Cardiac septum (tissue), 1 donor: ENCODE results near the gene PDE6A. TPM values are rescaled to one million over a fixed set of nuclear protein-coding genes. Genes with fewer than 3 reads are reported as not detected.
"Not testable (repeated sequence)": the region's sequence is repeated elsewhere in the genome, so short reads cannot be mapped to it uniquely, and the experiment has no call there.

Experiments
- DNase-seq: peaks from one replicate; pipeline ENCODE4 v3.0.0-alpha.2; 2020; ENCODE audit warnings: low spot score
- intact Hi-C: fragments of 100-400 bp; cut with DNase I; formaldehyde crosslinking; loops from one replicate; pipeline ENCODE4 v1.14.0; 2022
- total RNA-seq: library from RNA; stranded (reverse); fragmentation: NEBNext Ultra II Directional; extraction: Animal tissue kit (Norgen Biotek cat#: 25700); gene quantifications from one replicate; pipeline ENCODE4 v1.2.1, GENCODE V29; 2021
- donor health status: DM: no; HTN: no; CAD: no.

The PDE6A gene
- total RNA-seq, 1 donor from 2014 or later: 0.13 TPM

DNA sequence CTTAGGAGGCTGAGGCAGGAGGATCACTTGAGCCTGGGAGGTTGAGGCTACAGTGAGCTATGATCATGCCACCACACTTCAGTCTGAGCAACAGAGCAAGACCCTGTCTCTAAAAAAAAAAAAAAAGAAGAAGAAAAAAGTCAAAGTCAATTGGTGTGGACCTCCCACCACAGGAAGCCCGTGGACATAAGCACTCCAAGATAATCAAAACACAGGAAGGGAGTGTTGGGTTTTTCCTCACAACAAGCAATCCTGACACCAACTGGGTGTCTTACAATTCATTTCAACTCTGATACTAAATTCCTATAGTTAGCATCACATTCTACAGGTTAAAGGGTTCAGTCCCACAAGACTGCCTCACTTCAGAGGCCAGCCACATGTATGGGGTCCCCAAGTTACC, 70.7 kb downstream of the PDE6A start:
- no peak for DNase-seq
- intact Hi-C loops: no loop called here

DNA sequence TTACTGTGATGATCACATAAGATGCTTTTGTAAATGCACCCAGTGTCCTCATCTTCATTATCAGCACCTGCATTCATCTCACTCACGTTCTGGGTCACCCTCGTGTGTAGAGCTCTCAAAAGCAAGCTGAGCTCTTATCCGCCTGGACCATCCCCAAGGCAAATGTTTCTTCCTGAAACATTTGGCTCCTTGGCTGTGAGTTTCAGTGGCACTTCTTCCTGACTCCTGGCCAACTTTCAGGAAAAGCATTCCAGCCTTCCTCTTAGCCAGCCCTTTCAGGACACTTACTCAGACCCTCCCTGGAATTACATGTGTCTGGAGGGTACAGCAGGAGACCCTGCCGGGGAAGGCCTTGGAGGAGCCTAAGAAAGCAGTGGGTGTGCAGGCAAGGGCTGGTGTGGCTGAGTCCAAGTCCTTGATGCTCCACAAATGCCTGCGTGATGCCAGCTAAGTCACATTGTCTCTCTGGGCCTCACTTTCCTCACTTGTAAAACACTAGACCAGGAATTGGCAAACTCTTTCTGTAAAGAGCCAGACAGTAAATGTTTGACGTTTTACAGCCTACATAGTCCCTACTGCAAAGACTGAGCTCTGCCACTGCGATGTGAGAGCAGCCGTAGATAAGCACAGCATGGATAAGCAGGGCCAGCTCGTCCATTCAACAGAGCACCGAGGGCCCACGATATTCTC, 72.1 kb downstream of the PDE6A start:
- DNase-seq: no peak
- intact Hi-C loops: no loop called here

DNA sequence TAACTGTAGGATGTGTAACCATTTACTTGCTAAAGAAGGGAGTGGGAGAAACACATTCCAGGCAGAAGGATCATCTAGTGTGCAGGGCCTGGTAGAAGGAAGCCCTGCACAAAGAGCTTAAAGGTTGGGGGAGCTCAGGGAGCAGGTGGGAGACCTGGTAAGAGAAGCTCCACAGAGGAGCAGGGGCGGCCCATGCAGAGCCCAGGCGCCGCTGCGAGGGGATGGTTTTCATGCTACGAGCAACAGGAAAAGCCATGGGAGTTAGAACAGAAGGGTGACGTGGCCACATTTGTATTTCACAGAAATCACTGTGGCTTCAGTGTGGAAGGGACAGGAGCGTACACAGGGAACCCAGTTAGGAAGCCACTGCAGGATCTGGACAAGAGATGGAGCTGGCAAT, 73.1 kb downstream of the PDE6A start:
- intact Hi-C loops: no loop called here
- no peak for DNase-seq

DNA sequence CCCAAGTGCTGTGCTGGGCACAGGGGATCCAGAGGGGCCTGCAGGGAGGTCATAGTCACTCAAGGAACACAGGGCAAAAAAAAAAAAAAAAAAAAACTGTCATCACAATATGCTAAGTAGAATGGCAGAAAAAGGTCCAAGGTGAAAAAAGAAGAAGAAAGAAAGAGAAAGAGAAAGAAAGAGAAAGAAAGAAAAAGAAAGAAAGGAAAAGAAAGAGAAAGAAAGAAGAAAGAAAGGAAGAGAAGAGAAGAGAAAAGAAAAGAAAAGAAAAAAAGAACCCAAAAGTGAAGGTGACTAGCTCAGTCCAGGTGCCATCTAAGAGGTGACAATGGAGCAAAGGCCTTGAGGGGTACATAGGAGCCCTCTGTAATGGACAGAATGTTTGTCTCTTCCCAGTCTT, 73.9 kb downstream of the PDE6A start:
- intact Hi-C loops: no loop called here
- DNase-seq: no peak

DNA sequence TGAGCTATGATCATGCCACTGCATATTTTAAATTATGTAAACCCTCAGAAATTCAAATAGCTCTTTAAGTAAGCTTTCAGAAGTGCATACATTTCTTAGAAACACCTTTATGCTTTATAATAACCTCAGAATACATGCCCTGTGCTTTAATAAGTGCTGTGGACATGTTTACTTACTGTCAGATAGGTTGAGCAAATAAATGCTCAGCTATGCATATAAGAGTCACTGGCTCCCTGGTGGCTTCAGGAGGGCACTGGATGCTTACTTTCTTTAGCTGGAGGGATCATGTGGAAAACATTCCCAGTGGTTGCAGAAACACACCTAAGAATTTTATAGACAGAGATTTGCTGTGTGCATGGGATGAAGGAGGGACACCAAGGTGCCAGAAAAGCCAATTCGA, 74.4 kb downstream of the PDE6A start:
- no peak for DNase-seq
- intact Hi-C loops: no loop called here

DNA sequence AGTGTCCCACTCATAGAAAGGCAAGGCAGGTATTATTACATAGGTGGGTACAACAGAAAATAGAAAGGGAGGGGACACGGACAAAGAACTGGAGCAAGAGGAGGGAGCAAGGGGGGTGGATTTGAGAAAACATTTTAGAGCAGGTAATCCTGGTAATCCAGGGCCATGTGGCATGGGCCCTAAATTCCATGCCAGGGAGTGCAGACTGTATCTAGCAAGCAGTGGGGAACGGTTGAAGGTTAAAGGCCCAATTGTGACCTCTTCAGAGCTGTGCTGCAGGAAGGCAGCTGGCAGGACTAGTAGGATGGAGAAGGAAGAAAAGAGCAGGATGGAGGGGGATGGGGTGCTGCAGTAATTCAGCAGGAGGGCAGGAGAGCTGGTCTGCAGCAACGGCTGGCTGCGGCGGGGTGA, 75.2 kb downstream of the PDE6A start:
- DNase-seq: no peak
- intact Hi-C loops: no loop called here

DNA sequence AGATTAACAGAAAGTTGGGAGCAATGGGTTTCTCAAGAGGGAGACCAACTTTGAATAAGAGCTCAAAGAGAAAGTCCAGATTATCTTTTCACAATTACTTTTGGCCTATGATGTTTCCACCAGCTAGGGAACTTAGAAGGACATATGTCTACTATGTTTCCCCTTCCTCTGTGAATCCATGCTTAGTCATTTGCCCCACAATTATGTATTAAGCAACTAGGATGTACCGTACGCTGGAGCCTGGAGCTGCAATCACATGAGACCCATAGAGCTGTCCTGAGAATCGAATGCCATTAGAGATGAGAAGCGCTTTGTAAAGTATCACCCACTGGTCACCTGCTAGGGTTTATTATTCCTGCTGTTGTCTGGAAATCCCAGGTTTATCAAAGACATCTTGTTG, 78.8 kb downstream of the PDE6A start:
- intact Hi-C loops: no loop called here
- DNase-seq: no peak

DNA sequence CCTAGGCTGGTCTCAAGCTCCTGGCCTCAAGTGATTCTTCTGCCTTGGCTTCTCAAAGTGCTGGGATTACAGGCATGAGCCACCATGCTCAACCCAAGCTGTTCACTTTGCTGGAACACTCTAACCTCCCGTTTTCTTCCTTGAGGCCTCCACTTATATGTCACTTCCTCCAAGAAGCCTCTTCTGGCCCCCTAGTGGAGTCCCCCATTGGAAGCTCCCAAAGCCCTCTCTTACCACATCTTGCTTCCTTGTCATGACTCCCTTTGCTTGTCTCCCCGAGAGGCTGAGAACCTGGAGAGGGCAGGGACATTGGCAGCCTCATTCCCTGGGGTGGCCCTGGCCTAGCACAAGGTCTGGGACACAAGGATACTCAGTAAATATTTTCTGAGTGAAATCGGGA, 80.8 kb downstream of the PDE6A start:
- no peak for DNase-seq
- intact Hi-C loops: no loop called here

DNA sequence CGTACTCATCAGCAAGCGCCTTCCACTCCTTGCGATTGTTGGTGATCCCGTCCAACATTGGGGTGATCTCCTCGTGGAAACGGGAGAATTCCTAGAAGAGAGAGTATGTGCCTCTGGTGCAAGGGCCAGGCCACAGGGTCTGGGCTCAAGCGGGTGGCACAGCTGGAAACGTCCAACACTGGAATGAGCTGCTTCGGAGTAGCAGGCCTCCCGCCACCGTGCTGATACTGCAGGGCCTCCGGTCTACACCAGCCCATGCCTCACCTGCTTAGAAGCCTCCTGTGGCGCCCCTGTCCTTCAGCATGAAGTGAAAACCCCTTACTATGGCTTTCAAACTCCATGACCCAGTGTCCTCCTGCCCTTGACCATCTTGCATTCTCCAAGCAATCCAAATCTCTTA, 81.4 kb downstream of the PDE6A start:
- no peak for DNase-seq
- intact Hi-C loops: no loop called here

DNA sequence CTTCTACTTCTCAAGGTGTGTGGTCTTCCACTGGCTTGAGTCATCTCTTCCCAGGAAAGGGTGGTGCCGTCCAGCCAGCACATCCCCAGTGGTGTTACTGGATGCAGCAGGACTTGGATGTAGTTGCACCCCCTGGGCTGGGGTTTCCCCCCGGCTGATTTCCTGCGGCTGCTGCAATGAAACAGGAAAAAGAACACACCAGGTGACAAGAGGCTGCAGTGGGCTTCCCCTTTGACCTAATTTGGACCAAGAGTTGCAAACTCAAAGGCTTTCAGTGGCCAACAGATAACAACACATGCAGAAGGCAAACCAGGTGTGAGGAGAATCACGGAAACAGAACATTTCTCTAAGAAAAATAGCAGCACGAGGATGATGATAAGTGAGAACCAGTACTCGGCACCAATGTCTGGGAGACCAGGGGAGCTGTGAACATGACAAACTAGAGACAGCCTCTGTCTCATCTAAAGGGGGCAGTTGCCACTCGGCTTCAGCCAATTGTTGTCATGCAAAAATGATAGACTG, 83.7 kb downstream of the PDE6A start:
- intact Hi-C loops: no loop called here
- DNase-seq: no peak

DNA sequence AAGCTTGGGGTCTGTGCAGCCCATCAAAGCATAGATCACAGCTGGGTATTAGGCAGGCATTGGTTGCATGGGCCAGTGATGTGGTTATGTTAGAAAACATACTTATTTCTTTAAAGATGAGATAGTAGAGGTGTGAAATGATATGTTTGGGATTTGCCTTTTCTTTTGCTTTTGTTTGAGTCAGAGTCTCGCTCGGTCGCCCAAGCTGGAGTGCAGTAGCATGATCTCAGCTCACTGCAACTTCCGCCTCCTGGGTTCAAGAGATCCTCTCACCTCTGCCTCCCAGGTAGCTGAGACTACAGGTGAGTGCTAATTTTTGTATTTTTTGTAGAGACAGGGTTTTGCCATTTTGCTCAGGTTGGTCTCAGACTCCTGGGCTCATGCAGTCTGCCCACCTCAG, 84.8 kb downstream of the PDE6A start:
- DNase-seq: no peak
- intact Hi-C loops: no loop called here

DNA sequence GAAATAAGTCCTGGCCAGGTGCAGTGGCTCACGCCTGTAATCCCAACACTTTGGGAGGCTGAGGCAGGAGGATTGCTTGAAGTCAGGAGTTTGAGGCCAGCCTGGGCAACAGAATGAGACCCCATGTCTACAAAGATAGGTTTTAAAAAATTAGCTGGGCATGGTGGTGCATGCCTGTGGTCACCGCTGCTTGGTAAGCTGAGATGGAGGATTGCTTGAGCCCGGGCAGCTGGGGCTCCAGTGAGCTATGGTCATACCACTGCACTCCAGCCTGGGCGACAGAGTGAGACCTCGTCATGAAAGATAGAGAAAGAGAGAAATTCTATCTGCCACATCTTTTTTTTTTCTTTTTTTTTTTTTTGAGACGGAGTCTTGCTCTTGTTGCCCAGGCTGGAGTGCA, 86.1 kb downstream of the PDE6A start:
- intact Hi-C loops, DNase-seq: not testable (repeated sequence)

DNA sequence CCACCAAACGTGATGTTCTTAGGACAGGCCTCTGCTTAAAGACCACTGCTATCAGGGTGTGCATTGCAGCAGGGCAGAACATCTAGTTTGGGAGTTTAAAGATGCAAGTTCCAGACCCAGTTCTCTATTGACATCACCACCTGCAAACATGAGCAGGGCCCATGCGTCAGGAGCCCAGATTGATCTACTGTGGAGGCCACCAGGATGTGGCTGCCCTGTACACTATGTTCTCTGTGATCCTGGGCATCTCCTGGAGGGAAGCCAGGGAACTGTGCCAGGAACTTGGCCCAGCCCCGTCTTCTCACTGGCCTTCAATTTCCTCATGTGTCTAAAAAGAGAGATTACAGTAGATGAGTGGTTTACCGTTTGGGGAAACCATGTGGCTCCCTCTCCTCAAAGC, 87.1 kb downstream of the PDE6A start:
- no peak for DNase-seq
- intact Hi-C loops: no loop called here

DNA sequence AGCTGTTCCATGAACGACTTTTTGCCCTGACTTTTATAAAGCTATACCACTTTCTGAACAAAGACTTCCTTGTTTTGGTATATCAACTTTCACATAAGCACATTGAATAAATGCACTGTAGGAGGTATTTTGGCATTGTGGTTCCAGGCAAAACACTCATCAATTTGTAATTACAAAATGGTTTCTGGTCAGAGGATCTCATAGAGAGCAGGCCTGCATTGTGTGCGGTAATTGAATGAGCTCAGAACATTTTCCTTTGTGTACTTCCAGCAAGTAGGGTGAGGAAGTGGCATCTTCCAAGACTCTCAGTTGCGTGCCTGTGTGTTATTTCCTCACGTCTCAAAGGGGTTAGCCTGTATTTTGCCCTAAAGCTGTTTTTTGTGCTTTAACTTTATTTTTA, 89.2 kb downstream of the PDE6A start:
- intact Hi-C loops: no loop called here

DNA sequence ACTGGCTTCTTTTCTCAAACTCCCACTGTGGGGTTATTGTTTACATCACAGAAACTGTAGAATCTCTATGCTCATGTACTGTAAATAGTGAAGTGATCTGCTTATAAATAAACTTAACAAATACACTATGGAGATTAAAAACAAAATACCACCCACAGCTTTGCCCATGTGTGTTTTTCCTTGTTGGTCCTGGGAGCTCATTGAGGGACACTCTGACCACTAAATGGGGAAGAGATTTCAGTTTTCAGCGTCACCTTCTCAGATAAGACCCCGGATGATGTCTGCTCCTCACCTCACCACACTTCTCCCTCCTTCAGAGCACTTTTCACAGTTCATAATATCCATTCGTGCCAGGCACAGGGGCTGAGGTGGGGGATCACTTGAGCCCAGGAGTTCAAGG, 89.7 kb downstream of the PDE6A start:
- intact Hi-C loops: loop anchor here (5.0 kb wide), 1 partner anchor 218 kb away; no protein-coding TSS in a partner anchor
- no peak for DNase-seq

More for the DNA sequence above, 89.2 kb downstream of the PDE6A start:
- no peak for DNase-seq

DNA sequence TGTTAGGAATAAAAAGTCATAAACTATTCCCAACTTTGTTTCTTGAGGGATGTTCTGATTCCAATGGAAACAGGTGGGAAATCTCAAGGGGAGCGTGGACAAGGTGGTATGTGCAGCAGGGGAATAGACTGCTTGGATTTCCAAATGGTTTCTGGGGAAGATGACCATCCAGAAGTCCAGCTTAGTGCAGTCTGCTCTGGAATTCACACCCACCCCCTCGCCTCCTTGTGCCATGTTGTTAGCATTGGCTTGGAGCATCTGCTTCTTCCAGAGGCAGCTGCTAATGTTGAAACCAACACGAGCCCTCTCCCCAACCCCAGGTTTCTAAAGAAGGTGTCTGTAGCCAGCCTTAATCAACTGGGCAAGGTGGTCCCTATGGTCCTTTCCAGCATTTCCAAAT, 90.9 kb downstream of the PDE6A start:
- no peak for DNase-seq

DNA sequence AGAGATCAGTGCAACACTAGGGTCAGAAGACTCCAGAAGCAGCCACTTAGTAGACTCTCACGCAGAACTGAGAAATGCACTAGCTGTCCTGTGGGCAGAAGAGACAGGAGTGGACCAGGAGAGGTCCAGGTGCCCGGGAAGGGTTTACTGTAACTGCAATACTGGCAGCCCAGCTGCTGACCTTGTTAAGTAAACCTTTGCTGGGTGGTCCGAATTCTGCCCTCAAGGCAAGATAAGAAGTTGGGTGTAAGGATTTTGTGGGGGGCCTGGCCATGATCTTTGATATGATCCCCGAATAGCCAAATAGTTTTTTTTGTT, 91.3 kb downstream of the PDE6A start:
- no peak for DNase-seq
- intact Hi-C loops: loop anchor here (5.0 kb wide), 1 partner anchor 216 kb away; no protein-coding TSS in a partner anchor

More for the DNA sequence above, 90.9 kb downstream of the PDE6A start:
- intact Hi-C loops: loop anchor here (5.0 kb wide), 1 partner anchor 216 kb away; no protein-coding TSS in a partner anchor

DNA sequence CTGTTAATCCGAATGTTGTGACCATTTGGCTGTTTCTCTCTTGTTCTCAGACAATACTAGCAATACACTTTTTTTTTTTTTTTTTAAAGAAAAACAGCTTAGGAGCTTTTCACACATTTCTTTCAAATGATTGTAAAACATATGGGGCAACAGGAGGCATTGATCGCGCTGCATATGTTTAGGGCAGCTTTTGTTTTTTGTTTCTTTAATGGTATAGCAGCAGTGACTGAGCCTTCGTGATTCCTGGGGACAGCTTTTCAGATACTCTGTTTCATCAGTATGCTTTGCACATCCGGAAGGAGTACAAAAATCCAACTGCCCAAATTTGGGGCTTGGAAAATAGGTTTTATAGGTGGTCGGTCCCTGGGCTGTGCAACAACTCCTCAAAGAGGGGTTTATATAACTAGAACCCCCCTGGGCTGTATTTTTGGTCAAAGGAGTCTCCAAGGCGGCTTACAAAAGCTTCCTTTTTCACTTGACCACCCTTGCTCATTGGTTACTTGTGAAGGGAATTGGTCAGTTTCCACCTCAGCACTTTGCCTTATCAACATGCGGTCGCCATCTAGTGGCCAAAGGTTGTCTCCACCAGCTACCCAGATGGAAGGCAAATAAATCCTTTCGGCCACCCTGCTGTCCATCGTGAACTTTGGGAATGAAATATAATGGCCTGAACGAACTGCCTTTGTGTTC, 91.8 kb downstream of the PDE6A start:
- intact Hi-C loops: loop anchor here (5.0 kb wide), 1 partner anchor 215 kb away; no protein-coding TSS in a partner anchor
- no peak for DNase-seq

DNA sequence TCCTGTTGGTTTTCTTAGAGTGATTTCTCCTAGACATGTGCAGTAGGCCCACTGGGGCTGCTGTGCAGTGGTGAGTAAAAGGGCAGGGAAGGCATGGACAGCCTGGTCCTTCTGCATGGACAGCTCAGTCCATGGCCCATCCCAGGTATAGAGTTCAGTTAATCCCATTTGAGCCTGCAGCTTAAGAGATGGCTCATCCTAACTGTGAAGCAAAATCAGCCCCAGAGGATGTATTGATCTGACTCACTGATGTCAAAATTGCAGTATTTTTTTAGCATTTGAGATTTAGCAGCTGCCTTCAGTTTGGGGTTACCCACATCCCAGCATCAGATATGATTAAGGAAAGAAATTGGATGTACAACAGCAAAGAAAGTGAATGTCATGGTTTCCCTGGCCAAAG, 93.4 kb downstream of the PDE6A start:
- DNase-seq: no peak
- intact Hi-C loops: loop anchor here (5.0 kb wide), 1 partner anchor 214 kb away; no protein-coding TSS in a partner anchor

DNA sequence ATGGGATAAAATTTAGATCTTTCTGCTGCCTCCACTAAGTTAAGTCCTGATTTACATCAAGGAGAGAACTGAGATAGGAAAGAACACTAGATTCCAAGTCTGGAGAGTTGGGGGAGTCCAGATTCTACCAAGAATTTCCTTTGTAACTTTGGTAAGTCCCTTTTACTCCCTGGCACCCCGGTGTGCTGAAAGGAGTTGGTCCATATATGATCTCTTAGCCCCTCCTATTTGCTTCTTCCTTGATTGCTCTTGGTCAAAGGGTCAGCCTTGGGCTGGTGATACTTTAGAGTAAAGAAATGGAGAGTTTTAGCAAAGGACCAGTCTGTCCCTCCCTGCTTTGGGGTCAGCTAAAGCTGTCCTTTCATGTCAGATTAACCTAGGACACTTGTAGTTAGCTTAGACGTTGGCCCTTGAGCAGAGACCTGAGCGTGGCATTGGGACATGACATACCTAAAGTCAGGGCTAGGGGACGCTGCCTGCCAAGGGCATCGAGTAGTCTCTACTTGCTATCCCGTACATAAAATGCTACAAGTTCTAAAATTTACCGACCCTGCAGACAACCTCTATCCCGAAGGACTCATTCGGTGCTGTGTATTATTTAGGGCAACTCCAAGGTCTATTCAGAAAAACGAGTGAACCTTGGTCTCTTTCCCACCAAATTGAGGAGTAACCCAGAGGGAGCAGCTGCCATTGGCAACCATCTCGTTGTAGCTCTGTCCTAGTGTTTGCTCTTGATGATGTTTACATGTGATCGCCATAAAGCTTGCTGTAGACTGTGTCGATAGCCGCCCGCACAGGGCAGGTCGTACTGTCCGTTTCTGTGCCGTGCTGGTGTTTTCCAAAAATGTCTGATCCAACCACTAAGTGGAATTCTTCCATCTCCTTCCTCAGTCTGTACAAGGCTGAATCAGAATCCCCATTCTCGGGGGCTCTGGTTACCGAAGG, 94.4 kb downstream of the PDE6A start:
- no peak for DNase-seq
- intact Hi-C loops: loop anchor here (5.0 kb wide), 1 partner anchor 213 kb away; no protein-coding TSS in a partner anchor
